GM21529 (cell line): Measurements from ENCODE around the gene ARFRP1.

Source experiments
- ATAC-seq: cut with Tn5 transposase; IDR thresholded peaks from one replicate; pipeline ENCODE4 v1.9.1; 2021; ENCODE audit not compliant: unreplicated experiment

Gene ARFRP1

DNA sequence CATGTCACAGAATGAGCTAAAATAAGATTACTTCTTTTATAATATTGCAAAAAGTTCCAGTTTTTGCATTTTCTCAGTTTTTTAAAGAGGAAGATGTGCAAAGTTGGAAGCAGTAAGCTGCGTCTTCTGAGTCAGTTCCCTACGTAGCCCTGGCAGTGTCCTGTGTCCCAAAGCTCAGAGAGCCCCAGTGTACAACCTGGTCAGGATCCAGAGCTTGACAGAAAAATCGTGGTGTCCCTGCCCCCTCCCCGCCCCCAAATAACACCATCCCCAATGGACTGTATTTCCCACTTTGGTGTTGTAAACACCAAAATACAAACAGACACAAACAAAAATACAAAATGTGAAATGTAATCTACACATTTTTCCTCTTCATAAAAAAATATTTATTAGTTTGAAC, 36.4 kb upstream of the ARFRP1 start:
- ATAC-seq = no peak

DNA sequence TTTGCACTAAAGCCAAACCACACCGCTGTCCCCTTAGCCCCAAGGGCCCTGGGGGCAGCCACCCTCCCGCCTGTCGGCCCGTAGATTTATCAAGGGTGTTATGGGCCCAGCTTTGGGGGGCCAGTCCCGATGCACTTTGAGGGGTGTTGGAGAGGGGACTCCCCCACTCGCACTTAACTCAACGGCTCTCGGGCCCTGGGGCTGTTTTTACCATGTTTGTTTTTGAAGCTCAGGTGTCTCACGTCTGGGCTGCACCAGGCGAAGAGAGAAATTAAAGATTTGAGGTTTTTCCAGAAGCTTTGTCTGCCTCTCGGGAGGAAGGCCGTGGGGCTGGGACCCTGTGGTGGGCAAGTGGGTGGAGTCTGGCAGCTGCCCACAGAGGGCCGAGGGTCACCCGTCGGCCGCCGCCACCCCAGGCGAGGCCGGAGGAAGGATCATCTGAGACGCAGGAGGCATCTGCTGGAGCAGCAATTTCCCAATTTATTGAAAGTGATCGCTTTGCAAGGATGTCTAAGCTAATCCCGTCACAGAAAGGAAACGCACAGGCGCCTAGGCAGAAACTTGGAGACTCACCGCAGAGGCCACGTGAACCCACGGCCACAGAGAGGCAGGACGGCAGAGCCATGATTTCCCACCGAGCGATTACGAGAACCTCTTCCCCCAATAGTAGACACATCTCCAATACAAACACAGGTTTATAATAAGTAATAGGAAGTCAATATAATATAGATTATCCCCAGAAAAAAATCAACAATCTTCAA, 35.6 kb upstream of the ARFRP1 start:
- ATAC-seq = no peak

DNA sequence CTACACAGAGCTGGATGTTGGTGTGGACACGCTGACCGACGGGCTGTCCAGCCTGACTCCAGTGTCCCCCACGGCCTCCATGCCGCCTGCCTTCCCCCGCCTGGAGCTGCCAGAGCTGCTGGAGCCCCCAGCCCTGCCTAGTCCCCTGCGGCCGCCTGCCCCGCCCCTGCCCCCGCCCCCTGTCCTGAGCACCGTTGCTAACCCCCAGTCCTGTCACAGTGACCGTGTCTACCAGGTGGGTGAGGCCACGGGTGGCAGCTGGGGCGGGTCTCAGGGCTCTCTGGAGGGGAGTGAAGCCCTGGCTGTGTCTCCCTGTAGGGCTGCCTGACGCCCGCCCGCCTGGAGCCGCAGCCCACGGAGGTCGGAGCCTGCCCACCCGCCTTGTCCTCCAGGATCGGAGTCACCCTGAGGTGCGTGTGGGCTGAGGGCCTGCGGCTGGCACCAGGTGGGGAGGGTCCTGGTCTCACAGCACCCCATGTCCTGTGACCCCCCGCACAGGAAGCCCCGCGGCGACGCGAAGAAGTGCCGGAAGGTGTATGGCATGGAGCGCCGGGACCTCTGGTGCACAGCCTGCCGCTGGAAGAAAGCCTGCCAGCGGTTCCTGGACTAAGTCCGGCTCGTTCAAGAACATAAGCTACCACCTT, 34.7 kb upstream of the ARFRP1 start:
- ATAC-seq = no peak

DNA sequence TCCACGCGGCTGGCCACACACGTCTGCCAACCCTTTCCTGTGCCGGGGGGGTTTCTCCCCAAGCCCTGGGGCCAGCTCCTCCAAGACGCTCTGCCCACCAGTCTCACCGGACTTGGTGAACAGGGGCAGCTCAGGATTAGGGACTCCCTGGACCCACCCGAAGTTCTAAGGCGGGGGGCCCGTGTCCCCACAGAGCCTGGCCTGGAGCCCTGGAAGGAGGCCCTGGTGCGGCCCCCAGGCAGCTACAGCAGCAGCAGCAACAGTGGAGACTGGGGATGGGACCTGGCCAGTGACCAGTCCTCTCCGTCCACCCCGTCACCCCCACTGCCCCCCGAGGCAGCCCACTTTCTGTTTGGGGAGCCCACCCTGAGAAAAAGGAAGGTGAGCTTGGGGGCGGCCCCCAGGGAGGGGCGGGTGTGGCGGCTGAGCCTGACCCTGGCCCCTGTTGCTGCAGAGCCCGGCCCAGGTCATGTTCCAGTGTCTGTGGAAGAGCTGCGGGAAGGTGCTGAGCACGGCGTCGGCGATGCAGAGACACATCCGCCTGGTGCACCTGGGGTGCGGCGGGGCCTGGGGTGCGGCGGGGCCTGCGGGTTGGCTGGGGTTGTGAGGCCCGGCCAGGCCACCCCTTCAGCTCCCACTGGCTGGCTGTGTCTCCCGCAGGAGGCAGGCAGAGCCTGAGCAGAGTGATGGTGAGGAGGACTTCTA, 34.1 kb upstream of the ARFRP1 start:
- ATAC-seq = no peak

DNA sequence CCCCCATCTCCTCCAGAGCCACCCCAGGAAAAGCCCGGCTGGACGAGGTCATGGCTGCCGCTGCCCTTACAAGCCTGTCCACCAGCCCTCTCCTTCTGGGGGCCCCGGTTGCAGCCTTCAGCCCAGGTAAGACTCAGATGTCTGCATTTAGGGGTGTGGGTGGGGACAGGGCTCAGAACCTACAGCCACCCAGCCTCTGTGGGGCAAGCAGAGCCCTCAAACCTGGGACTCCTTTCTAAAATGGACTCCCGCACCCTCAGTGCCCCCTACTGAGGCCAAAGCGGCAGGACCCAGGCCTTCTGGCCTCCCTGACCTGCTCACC, 33.5 kb upstream of the ARFRP1 start:
- no peak for ATAC-seq

DNA sequence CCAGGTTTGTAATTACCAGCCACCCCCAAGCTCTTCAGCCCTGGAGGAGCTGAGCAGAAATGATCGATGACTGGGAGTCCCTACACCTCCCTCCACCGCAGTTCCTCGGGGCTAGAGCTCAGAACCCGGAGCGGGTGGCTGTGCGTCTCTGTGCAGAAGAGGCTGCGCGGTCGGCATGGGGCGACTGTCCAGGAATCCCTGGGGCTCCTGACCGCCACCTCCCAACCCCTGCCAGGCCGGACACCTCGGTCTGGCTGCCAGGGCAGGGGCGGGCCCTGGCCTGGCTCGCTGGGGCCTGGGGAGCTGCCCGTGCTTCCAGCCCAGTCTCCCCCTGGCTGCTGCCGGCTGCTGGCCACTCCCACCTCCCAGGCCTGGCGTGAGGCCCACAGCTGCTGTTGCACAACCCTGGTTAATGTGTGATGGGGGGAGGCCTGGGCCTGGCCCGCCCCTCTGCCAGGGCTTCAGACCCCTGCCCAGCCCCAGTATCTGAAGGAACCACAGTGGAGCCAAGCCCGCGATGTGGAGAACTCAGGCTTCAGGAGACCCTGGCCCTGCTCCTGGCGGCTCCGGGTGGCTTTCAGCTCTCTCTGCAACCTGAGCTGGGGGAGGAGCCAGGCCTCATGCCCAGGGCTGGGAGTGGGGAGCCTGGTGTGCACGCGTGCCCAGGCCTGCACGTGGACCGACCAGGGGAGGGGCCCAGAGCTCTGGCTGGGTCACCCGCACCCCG, 33.0 kb upstream of the ARFRP1 start:
- ATAC-seq = no peak

DNA sequence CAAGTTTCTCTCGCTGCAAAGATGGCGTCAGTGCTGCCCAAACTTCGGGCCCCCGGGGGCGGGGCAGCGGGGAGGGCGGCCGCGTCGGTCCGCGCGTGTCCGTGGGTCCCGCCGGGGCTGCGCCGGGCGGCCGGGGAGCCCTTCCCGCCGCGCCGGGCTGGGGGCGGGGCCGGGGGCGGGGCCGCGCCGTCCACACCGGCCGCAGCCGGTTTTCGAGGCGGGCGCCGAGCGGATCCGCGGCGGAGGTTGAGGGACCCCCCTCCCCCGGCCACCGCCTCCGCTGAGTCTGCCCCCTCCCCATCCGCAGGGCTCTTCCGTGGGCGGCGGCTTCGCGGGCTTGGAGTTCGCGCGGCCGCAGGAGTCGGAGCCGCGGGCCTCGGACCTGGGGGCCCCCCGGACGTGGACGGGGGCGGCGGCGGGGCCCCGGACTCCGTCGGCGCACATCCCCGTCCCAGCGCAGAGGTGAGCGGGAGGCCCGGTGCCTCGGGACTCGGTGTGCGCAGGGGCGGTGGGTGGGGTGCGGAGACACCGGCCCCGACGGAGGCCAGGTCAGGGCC, 32.4 kb upstream of the ARFRP1 start:
- no peak for ATAC-seq

DNA sequence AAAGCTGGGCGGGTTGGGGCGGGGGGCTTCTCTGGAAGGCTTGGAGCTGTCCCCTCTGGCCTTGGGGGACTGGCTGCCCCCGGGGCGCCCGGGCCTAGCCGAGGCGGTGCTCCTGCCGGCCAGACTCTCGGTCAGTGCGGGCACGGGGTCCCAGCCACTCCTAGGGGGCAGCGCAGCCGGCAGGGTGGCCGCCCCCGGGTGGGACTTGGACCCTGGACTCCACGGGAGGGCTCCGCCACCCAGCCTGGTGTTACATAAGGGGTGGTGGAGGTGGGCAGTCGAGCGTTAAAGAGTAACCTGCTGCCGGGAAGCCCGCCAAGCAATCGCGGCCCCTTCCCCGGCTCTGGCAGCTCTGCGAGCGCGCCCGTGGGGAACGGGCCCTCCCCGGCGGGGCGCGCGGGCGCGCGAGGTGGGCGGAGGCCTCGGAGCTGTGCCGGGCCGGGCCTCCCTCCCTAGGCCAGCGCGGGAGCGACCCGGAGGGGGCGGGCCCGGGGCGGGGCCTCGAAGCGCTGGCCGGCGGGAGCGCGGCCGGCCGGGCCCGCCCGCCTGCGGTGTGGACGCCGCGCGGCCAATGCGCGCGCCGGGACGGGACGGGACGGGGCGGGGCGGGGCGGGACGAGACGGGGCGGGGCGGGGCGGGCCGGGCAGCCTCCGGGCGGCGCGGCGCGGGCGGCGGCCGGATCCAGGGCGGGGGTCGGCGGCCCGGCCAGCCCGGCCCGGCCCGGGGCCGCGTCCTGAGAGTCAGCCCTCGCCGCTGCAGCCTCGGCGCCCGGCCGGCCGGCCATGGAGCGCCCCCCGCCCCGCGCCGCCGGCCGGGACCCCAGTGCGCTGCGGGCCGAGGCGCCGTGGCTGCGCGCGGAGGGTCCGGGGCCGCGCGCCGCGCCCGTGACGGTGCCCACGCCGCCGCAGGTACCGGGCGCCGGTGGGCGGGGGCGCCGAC, 31.6 kb upstream of the ARFRP1 start, which contains the start of gene SLC2A4RG:
TSS of gene SLC2A4RG (plus strand) at position 647 of the 940 bp plus-strand sequence. CDS start at position 784, 137 bp downstream.
- ATAC-seq = peak; percentile 48

DNA sequence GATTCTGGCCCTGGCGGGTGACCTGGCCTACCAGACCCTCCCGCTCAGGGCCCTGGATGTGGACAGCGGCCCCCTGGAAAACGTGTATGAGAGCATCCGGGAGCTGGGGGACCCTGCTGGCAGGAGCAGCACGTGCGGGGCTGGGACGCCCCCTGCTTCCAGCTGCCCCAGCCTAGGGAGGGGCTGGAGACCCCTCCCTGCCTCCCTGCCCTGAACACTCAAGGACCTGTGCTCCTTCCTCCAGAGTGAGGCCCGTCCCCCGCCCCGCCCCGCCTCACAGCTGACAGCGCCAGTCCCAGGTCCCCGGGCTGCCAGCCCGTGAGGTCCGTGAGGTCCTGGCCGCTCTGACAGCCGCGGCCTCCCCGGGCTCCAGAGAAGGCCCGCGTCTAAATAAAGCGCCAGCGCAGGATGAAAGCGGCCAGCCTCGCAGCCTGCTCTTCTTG, 30.9 kb upstream of the ARFRP1 start:
- no peak for ATAC-seq

DNA sequence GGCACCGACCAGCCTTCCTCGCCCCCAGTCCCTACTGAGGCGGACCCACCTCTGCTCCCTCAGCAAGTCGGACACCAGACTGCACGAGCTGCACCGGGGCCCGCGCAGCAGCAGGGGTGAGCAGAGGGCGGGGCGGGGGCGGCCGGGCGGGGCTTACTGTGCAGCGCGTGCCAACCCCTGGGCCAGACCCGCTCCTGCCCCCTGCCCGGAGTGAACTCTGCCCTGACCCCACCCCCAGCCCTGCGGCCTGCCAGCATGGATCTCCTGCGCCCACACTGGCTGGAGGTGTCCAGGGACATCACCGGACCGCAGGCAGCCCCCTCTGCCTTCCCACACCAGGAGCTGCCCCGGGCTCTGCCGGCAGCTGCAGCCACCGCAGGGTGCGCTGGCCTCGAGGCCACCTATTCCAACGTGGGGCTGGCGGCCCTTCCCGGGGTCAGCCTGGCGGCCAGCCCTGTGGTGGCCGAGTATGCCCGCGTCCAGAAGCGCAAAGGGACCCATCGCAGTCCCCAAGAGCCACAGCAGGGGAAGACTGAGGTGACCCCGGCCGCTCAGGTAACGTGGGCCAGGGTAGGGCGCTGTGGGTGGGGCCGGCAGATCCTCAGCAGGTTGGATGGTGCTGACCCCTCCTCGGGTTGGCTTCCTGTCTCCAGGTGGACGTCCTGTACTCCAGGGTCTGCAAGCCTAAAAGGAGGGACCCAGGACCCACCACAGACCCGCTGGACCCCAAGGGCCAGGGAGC, 30.3 kb upstream of the ARFRP1 start:
- ATAC-seq = no peak

DNA sequence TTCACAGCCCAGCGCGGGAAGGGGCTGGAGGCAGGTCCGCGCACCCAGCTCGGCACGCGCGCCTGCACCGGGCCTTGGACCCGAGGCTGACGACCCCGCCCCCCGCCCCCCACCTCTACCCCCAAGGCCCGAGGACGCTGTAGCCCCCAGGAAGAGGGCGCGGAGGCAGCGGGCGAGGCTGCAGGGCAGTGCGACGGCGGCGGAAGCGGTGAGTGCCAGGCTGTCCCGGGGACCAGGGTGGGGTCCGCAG, 29.8 kb upstream of the ARFRP1 start:
- no peak for ATAC-seq

DNA sequence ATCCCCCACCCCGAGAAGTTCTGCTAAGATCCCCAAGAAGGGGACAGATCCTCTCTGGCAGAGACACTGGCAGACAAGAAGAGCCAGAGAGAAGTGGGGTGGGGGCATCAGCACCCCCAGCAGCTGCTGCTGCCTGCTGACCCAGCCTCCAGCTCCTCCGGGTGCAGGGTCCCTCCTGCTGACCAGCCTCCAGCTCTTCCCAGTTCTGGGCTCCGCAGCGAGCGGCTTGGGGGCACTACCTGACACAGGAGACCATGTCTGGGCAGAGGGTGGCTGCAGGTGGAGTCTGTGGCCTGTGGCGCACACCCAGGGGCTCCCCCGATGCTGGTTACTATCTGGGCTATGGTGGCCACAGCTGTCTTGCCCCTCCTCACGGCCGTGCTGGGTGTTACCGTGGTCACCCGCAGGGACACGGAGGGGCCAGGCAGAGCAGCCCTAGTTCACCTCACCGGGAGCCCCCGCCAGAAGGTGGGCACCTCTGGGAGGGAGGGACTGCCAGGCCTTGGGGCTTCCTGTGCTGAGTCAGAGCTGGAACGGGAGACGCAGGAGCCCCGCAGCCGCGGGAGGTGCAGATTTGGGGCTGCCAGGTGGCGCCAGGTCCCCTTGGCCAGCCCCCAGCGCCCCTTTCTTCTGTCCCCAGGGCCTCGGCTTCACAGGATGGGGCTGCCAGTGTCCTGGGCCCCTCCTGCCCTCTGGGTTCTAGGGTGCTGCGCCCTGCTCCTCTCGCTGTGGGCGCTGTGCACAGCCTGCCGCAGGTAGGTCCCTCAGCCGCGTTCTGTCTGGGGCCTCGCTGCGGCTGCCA, 29.3 kb upstream of the ARFRP1 start:
- ATAC-seq = no peak

DNA sequence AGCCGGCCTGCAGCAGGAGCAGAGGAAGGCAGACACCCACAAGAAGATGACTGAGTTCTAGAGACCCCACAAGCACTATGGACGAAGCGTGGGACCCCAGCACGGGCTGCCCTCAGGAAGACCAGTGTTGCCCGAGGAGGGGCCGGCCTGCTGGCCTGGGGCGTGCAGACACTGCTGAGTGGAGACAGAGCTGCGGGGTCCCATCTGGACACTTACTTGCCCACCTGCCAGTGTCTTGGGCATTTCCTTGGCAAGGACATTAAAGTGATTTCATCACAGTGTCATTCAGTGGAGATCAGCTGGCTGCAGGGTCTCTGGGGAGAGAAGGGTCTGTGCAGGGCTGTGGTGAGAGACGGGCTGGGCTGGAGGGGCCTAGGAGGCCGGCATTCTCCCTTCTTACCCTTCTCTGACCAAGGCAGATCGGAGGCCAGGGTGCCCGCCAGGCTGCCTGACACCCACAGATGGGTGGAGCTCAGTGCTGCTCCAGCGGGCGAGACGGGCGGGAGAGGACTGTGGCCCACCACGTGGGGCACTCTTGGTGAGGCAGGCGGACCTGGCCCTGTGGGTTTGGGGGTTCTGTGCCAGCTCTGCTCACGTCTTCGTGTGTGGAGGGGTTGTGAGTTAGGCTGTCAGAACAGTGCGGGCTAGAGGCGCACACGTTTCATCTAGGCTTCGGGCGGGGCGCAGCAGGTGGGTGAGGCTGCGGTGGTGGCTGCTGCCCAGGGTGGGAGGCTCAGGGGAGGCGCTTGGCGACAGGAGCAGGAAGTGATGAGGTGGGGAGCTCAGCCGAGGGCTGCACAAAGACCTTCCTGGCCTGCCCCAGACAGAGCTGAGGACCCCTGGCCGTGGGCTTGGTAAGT, 28.3 kb upstream of the ARFRP1 start, which contains the start of gene LIME1:
TSS of gene LIME1 (plus strand) at position 806 of the 860 bp plus-strand sequence. CDS start 886 bp downstream, outside the sequence.
- ATAC-seq = no peak

DNA sequence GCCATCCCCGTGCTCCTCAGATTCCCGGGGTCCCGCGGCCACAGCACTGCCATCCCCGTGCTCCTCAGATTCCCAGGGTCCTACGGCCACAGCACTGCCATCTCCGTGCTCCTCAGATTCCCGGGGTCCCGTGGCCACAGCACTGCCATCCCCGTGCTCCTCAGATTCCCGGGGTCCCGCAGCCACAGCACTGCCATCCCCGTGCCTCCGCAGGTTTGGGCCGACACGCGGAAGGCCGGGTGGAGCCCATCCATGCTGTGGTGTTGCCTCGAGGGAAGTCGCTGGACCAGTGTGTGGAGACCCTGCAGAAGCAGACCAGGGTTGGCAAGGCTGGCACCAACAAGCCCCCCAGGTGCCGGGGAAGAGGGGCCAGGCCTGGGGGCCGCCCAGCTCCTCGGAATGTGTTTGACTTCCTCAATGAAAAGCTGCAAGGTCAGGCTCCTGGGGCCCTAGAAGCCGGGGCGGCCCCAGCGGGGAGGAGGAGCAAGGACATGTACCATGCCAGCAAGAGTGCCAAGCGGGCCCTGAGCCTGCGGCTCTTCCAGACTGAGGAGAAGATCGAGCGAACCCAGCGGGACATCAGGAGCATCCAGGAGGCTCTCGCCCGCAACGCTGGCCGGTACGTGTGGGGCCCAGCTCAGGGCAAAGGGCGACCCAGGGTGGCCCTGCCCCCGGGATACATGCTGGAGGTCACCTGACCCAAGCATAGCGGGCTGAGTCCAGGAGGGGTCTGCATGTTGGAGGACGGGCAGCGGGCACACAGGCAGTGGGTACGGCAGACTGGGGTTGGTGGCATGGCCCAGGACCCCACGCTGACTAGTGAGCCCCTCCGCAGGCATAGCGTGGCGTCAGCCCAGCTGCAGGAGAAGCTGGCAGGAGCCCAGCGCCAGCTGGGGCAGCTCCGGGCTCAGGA, 27.4 kb upstream of the ARFRP1 start:
- ATAC-seq = no peak

DNA sequence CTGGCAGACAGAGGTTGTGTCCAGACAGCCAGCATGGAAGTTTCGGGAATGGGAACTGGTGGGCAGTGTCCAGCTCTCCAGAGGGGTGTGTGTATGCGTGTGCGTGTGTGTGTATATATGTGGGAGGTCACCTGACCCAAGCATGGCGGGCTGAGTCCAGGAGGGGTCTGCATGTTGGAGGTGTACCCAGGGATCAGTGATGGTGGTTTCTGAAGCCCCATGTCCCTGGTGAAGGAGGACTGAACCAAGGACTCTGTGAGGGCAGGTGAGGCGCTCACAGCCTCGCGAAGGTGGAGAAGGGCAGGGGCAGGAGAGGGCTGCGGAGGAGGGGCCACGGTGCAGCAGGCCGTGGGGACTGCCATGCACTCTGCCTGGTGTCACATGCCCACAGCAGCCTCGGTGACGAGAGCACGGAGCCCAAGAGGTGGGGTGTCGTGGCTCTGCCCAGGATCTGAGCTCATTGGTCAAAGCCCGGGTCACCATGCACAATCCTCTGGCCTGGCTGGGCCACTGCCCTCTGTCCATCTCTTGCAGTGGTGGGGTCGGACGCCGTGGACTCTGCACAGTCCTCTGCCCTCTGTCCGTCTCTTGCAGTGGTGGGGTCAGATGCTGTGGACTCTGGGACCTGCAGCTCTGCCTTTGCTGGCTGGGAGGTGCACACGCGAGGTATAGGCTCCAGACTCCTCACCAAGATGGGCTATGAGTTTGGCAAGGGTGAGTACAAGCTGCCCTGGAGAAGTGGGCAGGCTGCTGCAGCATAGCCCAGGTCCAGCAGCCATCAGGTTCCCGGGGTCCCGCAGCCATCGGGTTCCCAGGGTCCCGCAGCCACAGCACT, 26.6 kb upstream of the ARFRP1 start:
- ATAC-seq = no peak

DNA sequence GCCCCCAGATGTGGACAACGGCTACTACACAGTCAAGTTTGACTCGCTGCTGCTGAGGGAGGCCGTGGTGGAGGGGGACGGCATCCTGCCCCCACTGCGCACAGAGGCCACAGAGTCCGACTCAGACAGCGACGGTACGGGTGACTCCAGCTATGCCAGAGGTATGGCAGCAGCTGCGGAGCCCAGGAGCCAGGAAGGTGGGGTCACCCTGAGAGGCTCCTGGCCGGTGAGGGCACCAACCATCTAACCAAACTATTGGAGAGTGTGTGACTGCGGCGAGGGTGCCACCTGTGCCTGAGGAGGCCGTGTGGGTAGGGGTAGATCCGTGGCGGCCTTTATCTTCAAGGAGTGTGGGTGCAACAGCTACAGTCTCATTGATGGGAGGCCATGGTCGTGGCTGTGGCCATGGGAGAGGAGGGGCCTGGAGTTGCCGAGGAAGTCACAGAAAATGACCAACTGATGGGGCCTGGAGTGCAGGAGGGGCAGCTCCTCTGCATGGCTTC, 25.9 kb upstream of the ARFRP1 start:
- ATAC-seq = no peak
